Measurements from ENCODE around the gene KCNH5.

The KCNH5 gene

DNA sequence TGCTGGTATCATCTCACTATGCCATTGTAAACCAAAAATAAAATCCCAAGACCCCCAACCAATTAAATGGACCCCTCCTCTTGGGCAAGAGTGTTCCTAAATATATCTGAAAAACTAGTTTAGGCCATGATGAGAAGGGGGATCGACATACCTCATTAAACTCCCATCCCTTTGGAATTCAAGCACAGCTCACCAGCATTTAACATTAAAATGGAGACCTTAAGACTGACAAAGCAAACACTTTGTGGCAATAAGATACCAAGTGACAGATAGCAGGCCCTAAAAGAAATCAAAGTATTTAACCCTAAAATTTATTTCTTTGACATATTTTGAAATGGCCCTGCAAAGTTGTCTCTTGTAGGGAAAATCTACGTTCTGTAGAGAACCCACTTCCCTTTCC lies 387.9 kb downstream of the KCNH5 start:
- H3K4me3 Mint-ChIP-seq = no peak overlapping the region
- no peaks in the 10 kb centered on the region for H3K36me3 Mint-ChIP-seq (ENCODE audit: low read depth)
- peaks cover 17% of the 10 kb centered on the region for H3K9me3 Mint-ChIP-seq
- H3K4me1 Mint-ChIP-seq (ENCODE audit: low read depth) = no peaks in the 10 kb centered on the region
- no peak overlapping the region for H3K27ac Mint-ChIP-seq
- DNase-seq (ENCODE audit: low spot score) = no peak
- H3K27me3 Mint-ChIP-seq (ENCODE audit: low read depth) = no peaks in the 10 kb centered on the region

DNA sequence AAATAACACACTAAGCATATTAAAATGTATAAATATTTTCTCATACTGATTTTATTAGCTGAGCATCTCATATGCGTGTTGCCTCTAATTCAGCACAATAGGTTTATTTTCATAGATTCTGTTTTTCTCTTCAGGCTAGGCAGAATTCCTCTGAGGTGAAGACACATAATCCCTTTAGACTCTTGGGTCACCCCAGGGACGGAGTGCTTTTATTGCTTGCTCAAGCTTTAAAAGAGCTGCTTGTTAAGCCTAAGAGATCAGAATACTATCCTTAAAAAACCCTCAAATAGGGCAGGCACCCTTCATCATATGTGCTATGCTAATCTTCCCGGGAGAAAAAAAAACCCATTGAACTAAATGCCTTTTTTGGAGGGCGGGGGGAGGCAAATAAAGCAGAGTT lies 390.1 kb downstream of the KCNH5 start:
- H3K9me3 Mint-ChIP-seq = peaks cover 17% of the 10 kb centered on the region
- no peak for DNase-seq (ENCODE audit: low spot score)

DNA sequence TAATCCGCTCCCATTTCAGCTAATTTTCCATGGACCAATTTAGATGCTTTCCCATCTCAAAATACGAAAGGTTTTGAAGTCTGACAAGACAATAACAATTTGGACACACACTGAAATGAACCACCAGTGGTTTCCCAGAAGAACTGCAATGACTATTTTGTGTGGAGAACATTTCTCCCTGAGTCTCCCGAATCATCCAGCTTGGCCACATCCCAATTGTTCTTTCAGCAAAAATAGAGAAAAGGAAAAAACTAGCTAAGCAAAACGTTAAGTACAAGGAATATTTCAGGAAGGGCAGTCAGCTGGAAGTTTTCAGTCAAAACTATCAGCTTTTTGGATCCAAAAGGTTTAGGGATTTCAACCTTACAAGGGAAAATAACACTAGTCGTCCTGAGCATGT lies 390.6 kb downstream of the KCNH5 start:
- Mint-ChIP-seq H3K4me1 (ENCODE audit: low read depth) (no peaks in the 10 kb centered on the region), H3K27me3 (ENCODE audit: low read depth) (no peaks in the 10 kb centered on the region), H3K36me3 (ENCODE audit: low read depth) (no peaks in the 10 kb centered on the region), H3K27ac (no peak overlapping the region), H3K9me3 (peaks cover 15% of the 10 kb centered on the region), H3K4me3 (no peak overlapping the region)
- DNase-seq (ENCODE audit: low spot score) = no peak

More for the DNA sequence above, 390.1 kb downstream of the KCNH5 start:
- Mint-ChIP-seq H3K27me3 (ENCODE audit: low read depth) (no peaks in the 10 kb centered on the region), H3K4me1 (ENCODE audit: low read depth) (no peaks in the 10 kb centered on the region), H3K4me3 (no peak overlapping the region), H3K36me3 (ENCODE audit: low read depth) (no peaks in the 10 kb centered on the region), H3K27ac (no peak overlapping the region)

All from T-helper 2 cell treated with Interferon-gamma antibody and Interleukin-4, amounts not matched to agents 5 μg/mL and 100 μg/mL, for 36 hours (primary cell).